AG20443 (cell line): ENCODE measurements around the gene ZNF638.
A peak's percentile ranks its signal among the peaks of the same experiment; 100 is the strongest.
"Not testable (repeated sequence)": the region's sequence is repeated elsewhere in the genome, so short reads cannot be mapped to it uniquely, and the experiment has no call there.

ENCODE experiments used
- DNase-seq: peaks from one replicate; pipeline ENCODE4 v3.0.0; 2012; ENCODE audit warnings: low spot score, mixed read lengths

ZNF638 gene

DNA sequence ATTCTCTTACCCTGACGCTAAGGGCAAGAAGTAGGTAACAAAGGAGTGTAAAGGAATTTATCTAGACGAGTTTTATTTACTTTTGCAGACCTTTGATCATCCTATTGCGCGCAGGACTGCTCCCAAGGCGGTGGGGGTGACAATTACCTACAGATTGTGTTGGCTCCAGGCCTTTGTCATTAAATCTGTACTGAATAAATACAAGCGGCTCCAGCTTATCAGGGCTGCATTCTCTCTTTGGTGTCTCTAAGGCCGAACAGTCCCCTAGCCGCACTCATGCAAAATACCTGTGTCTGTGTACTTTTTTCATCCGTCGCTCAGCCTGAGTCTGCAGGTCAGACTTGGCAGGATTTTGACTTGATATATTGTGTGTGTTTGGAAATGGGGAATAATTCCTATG is 63.9 kb downstream of the ZNF638 start:
- DNase-seq = no peak

DNA sequence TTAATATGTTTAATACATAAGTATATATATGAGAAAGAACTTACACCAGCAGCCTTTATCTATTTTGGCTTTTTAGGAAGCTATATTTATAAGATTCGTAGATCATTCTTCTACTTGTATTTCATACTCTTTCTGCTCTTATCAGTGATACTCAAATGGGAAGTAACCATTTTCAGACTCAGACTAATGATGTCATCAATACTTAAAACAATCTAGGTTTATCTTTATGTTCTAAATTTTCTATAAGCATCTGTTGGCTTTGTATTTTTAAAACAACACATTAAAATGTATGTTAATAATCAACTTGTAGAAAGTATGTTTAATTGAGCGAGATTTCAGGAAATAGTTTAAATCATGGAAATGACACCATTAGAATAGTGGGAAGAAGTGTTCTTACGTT is 70.8 kb downstream of the ZNF638 start:
- no peak for DNase-seq

DNA sequence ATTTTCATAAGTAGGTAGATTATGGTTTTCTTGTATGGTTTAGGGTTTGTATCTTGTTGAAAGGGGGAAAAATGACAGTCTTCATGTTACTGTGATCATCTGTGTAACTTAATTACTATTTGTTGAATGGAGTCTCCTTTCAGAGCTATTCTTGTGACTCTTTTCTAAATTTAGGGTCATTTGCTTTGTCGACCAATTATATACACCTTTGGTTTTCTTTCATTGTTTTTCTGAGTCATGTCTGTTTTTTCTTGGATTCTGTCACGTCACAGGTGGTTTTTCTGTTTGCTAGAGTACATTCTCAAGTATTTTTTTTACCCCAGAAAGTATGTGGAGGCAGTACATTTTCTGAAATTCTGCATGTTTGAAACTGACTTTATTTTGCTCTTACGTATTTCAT is 78.0 kb downstream of the ZNF638 start:
- DNase-seq = no peak

DNA sequence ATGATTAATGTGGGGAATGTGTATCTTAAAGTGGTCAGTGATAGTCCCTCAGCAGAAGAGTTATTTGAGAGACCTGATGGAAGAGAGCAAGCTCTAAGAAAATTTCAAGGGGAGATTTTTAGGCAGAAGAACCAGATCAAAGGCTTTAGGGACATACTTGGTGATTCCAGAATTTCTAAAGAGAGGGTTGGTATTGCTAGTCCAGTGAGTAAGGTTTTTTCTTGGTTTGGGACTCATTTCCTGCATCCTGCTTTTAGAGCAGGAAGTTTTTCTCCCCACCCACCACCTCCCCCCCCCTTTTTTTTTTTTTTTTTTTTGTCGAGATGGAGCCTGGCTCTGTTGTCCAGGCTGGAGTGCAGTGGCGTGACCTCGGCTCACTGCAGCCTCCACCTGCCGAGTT is 79.1 kb downstream of the ZNF638 start:
- DNase-seq = no peak

DNA sequence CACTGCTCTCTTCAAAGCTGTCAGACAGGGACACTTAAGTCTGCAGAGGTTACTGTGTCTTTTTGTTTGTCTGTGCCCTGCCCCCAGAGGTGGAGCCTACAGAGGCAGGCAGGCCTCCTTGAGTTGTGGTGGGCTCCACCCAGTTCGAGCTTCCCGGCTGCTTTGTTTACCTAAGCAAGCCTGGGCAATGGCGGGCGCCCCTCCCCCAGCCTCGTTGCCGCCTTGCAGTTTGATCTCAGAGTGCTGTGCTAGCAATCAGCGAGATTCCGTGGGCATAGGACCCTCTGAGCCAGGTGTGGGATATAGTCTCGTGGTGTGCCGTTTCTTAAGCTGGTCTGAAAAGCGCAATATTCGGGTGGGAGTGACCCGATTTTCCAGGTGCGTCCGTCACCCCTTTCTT is 85.3 kb downstream of the ZNF638 start:
- DNase-seq = not testable (repeated sequence)

DNA sequence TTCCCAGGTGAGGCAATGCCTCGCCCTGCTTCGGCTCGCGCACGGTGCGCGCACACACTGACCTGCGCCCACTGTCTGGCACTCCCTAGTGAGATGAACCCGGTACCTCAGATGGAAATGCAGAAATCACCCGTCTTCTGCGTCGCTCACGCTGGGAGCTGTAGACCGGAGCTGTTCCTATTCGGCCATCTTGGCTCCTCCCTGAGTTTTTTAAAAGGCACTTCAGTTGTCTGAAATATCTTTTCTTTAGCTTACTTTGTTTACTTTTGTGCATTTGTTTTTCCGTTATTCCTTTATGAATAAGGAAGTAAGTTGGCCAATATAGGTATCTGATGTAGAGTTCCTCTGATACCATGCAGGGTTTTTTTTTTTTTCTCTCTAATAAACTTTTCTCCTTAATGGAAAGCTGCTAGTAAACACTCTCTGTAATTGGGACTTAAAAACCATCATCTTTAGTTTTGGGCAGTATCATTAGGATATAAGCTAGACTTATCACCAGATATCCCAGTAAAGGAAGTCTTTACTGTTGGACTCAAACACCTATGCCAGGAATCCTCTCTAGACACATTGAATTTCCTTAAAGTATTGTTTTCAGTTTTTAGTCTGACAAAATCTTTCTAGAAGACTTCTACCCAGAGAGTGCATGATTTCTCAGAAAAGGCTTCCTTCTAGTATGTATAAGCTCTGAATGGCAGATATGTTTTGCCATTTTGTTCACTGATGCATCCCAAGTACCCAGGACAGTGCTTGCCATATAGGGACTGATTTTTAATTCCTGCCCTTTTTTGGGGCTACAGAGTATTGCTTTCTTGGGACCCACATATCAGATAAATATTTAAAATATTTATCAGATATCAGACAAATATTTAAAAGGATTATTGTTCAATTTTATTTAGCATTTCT is 86.0 kb downstream of the ZNF638 start:
- DNase-seq = no peak

DNA sequence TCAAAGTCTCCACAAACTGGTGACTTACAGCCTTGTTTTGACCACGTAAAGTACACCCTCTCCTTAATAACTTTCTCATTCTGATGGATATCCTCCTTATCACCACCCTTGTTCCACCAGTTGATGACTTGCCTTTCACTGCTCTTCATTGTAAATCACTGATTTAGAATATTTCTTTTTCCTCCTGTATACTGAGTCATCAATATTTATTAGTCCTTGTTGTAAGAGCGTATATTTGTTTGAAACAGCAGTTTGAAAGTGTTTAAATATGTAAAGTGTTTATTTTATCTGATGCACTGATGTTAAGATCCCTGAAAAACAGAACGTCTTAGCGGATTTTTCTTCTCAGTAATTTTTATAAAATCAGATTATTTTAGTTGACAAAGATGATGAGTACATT is 87.6 kb downstream of the ZNF638 start:
- DNase-seq = no peak

DNA sequence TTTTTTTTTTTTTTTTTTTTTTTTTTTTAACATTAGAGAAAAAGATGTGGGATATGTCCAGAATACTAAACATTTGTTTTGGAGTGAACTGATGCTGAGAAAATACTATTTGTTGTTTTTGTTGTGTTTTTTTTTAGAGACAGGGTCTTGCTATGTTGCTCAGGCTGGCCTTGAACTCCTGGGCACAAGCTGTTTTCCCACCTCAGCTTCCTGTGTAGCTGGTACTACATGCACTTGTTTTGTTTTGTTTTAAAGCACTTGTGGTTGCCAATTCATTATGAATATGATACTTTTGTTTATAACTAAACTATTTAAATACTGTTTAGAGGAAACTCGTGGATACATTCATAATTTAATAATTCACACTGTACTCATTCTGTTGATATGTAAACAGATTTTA is 88.4 kb downstream of the ZNF638 start:
- no peak for DNase-seq

DNA sequence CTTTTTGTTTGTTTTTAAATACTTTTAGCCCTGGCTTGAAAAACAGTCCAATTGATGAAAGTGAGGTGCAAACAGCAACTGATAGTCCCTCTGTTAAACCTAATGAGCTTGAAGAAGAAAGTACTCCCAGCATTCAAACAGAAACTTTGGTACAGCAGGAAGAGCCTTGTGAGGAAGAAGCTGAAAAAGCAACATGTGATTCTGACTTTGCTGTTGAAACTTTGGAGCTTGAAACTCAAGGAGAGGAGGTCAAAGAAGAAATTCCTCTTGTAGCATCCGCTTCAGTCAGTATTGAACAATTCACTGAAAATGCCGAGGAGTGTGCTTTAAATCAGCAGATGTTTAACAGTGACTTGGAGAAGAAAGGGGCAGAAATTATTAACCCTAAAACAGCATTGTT is 91.2 kb downstream of the ZNF638 start:
- no peak for DNase-seq

DNA sequence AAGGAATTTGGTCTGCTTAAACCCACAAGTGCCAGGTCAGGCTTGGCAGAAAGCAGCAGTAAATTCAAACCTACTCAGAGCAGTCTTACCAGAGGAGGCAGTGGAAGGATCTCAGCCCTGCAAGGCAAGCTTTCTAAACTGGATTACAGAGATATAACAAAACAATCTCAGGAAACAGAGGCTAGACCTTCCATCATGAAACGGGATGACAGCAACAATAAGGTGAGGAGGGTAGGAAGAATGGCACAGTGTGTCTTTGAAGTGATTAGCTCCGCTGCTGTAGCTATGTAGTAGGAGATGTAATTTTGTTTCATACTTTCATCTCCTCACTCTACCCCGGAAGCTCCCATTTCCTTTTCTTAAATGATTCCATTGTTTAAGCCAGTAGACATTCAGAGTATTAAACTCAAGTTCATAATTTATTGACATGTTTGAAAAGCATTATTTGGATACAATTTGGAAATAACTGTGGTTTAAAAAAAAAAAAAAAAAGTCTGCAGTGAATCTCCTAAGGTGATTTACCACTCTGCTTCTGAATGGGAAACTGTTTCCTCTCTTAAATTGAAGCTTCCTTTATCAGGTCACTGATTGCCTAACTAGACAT is 92.3 kb downstream of the ZNF638 start:
- DNase-seq = no peak

DNA sequence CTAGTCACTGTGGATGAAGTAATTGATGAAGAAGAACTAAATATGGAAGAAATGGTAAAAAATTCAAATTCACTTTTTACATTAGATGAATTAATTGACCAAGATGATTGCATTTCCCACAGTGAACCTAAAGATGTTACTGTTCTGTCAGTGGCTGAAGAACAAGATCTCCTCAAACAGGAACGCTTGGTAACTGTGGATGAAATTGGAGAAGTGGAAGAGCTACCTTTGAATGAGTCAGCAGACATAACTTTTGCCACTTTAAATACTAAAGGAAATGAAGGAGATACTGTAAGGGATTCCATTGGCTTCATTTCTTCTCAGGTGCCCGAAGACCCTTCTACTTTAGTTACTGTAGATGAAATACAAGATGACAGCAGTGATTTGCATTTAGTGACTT is 95.1 kb downstream of the ZNF638 start:
- DNase-seq = no peak

DNA sequence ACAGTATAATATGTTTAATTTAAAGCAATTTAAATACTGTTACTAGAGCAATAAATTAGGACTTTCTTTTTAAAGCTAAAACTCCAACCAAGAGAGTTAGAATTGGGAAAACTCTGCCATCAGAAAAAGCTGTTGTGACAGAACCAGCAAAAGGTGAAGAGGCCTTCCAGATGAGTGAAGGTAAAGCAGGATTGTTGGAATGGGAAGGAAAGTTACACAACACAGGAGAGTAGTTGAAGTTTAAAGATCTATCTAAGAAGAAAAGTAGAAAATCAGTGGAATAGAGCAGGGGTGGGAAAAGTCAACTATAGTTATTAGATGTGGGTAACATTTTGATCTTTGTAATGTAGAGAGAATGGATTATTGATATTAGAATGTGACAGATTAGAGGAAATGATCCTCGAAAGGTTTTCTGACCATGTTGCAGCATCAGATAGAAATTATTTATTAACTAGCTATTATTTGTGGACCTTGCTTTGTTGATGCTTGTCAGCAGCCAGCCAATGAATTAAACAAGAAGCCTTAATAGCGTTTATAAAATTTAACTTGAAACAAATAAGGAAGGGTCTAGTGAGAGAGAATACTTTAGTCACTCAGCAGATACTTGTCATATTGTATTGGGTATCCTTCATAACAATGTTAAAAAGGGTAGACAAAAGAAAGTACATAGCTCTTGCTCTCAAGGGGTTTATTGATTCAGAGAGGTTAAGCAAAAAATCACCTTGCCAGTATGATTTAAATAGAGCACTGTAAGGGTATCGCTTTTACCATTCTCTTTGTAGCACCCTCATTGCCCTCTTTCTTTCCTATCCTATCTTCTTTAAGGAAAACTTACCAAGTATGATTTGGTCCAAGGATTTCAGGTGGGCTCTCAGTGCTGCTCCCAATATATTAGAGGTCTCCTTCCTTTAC is 97.1 kb downstream of the ZNF638 start:
- no peak for DNase-seq

DNA sequence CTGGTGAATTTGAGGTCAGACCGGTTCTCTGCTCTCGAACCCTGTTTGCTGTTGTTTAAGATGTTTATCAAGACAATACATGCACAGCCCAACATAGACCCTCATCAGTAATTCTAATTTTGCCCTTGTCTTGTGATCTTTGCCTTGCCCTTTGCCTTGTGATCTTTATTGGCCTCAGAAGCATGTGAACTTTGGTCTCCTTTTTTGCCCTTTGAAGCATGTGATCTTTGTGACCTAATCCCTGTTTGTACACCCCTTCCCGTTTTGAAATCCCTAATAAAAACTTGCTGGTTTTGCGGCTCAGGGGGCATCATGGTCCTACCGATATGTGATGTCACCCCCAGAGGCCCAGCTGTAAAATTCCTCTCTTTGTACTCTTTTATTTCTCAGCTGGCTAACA is 113.6 kb downstream of the ZNF638 start:
- DNase-seq = not testable (repeated sequence)

DNA sequence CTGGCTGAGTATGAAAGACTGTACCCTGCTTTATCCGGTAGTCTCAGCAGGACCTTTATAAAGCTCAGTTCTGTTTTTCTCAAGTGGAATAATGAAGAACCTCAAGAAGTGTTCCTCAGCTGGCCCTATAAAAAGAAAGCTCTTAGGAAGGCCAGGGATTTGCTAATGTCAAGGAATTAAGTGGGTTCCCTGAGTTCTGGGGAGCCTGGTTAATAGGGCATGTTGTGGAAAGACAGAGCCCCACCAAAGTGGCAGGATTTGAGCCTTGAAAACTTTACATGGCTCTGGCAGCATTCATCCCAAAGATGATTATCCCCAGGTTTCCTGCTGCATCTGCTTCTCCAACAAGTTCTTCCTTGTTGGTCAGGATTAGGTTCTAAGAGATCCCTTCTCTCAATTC is 114.9 kb downstream of the ZNF638 start:
- no peak for DNase-seq

DNA sequence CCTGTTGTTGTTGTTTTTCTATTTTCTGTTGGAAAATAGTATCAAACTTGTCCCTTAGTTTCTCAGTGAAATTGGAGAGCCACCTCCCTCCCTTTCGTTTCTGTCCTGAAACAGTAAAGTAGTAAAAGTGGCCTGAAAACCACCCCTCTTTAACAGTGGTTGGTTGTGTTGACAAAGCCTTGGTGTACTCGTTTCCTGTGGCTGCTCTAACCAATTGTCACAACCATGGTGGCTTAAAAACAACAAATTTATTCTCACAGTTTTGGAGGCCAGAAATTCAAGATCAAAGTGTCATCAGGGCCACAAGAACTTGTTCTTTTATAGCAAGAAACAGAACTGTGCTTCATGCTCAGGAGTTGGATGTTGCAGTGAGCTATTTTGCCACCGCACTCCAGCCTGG is 117.8 kb downstream of the ZNF638 start:
- DNase-seq = no peak

DNA sequence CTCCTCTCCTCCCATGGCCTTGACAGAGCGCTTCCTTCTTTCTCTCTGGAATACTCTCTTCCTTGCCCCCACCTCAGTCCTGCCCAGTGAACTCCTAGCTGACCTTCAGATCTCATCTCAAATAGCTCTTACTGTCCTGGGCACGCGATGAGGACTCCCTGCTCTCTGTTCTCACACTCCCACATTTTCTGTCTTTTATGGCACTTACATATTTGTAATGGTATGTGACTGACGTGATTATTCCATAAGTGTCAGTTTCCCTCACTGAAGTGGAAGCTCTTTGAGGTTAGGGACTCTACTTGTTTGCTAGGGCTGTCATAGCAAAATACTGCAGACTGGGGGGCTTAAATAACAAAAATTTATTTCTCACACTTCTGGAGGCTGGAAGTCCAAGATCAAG is 120.1 kb downstream of the ZNF638 start:
- no peak for DNase-seq

DNA sequence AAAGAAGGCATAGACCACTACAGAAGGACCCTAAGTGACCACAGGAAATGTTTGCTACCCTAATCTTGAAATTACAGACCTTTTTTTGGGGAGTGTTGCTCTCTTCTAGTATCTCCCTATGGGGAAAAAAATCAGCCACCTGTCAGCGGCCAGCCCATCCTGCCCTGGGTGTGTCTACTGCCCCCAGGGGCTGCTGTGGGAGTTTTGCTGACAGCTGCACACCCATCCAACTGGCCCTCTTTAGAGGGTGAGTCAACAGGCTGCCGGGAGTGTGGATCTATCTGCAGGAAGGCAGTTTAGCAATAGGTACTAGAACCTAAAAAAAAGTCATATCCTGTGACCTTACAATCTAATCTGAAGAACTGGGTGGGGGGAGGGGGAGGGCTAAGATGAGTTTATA is 121.0 kb downstream of the ZNF638 start:
- DNase-seq = peak; percentile 46

DNA sequence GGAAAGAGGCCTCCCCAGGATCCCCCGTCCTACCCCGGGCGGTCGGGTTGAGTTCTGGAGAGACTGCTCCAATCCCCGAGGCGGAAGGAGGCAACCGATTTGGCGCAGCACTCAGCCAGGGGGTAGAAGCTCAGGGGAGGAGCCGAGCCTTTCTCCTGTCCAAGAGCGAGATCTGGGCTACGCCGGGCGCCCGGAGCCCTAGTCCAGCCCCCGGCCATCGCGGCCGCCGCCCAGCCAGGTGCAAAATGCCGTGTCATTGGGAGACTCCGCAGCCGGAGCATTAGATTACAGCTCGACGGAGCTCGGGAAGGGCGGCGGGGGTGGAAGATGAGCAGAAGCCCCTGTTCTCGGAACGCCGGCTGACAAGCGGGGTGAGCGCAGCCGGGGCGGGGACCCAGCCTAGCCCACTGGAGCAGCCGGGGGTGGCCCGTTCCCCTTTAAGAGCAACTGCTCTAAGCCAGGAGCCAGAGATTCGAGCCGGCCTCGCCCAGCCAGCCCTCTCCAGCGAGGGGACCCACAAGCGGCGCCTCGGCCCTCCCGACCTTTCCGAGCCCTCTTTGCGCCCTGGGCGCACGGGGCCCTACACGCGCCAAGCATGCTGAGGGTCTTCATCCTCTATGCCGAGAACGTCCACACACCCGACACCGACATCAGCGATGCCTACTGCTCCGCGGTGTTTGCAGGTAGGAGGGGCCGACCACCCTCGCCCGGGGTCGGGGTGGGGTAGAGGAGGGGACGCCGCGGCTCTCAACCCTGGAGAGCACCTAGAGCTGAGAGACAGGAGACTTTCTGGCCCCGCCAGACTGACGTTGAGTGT is 122.0 kb downstream of the ZNF638 start, which contains the start of gene DYSF:
Gene DYSF, plus strand, starts transcription at position 158 of the 817 bp plus-strand sequence.
- peak; percentile 65 for DNase-seq

DNA sequence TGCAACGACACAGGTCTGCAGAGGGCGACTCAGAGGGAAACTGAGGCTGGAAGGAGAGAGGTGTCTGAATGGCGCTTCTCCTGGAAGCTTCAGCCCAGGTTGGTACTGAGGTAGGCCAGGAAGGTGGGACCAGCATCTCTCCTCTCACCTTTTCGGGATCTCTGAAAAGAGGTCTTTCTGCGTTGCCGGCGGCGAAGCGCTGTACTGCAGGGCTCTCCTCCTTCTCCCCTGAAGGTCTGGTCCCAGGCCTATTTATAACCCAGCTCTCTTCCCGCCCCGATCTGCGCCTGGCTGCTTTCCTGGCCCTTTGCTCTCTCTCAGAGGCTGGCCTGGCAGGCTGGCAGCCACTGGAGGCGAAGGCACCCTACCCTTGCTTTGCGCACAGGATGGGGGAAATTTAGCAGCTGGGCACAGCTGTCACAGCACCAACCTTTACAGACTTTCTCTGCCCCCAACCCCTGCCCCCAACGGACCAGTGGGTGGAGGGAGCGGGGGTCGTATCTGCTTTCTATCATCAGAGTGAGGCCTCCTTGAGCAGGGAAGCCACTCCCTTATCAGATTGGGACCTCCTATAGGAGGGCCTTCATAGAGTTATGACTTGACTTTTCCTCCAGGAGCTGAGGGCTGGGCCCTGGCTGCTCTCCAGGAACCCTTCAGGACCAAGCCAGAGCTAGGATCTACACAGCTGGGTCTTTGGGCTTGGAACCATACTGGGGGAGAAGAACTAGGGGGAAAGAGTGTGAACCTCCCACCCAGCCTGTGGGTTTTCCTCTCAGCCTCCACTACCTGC is 122.8 kb downstream of the ZNF638 start:
- no peak for DNase-seq

DNA sequence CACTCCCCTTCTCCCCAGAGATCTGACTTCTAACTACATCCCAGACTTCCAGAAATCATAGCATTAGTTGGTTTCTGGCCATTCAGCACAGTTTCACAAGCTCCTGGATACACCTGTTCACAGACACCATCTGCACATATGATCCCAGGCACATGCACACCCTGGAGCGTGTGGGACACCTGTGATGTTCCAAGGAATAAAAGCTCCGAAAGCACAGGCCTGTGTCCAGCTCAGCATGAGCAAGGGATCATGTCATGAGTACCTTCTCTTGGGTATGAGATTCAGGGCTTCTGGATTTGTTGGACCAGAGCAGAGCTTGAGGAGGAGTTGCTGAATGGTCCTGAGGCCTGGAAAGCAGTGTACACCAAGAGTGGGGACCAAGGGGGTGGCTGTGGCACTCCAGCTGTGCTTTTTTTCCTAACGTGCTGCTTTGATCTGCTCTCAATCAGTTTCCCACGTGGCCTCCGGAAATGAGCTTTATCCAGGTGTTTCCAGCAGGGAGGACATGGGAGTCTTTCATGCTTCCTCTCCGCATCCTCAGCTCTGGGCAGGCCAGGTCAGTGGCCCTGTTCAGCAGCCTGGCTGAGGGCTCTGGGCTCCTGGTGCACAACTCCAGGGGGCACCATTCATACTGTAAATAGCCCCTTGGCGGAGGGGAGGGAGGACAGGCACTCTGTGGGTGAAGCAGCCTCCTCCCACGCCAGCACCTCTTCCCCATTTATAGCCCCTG is 123.6 kb downstream of the ZNF638 start:
- DNase-seq = no peak
